GM19043 (cell line): ENCODE data around the gene CDH11.

Experiments
- ATAC-seq: cut with Tn5 transposase; IDR thresholded peaks from one replicate; pipeline ENCODE4 v1.9.1; 2021; ENCODE audit warnings: low read depth; ENCODE audit not compliant: unreplicated experiment

The CDH11 gene

DNA sequence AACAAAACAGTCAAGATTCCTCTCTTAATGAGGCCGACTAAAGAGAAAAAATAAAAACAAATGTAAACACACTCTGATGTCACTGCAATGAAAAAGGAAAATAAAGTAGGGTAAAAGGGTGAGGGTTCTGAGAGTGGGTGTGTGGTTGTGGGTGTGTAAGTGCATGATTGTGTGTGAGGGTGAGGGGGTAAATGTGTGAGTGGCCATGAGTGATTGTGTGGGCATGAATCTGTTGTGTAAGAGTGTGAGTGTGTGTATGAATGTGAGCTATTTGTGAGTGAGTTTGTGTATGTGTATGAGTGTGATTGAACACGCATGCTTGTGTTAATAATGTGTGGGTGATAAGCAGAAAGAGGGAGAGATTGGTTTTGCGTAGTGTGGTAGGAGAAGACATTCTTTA is 132.8 kb downstream of the CDH11 start:
- ATAC-seq, result no peak

DNA sequence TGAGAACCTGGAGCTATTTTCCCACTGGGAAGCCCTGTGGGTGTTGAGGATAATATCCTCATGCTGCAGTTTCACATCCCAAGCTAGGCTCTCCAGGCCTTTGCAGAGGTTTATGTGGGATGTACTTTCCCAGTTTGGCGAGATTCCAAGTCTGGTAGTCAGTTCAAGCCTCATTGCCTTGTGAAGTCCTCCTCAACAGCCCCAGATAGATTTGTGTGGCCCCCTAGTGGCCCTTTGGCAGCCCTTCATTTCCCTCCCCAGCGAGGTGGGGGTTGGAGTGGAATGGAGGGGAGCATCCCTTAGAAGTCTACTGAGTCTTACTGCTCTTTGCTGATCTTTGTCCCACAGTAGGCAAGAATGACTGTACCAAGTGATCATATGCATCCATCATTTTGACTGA is 137.9 kb downstream of the CDH11 start:
- ATAC-seq, result no peak

DNA sequence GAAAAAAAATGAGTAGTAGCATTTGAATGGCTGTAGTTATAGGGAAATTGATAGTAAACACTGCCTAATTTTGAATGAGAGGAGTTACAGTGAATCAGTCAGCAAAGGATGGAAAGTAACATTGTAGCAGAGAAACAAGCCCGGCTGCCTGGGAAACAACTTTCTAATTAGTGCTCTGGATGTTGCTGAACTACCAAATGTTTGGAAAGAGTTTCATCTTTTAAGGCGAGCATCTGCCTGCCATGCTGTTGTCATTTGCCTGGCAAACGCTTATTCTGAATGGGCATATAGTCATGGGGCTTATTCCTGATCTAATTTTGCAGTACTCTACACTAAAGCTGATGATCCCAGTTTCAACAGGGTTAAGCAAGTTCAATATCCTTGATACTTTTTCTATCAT is 138.6 kb downstream of the CDH11 start:
- ATAC-seq, result no peak

DNA sequence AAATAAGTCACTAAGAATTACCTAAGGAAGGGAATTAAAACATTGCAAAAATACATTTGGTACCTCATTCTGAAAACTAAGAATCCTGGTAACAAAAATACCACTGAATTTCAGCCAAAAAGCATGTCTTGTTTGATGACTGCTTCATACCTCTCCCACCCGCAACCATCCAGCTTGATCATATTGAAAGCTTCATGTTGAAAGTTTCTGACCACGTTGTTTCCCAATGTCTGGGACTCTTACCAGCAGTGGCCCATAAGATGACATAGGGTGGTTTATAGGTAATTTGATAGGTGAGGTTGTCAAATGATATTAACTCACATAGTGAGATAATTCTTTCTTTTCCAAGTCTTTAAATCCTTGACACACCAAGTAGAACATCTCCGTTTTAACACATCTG is 139.3 kb downstream of the CDH11 start:
- no peak for ATAC-seq

DNA sequence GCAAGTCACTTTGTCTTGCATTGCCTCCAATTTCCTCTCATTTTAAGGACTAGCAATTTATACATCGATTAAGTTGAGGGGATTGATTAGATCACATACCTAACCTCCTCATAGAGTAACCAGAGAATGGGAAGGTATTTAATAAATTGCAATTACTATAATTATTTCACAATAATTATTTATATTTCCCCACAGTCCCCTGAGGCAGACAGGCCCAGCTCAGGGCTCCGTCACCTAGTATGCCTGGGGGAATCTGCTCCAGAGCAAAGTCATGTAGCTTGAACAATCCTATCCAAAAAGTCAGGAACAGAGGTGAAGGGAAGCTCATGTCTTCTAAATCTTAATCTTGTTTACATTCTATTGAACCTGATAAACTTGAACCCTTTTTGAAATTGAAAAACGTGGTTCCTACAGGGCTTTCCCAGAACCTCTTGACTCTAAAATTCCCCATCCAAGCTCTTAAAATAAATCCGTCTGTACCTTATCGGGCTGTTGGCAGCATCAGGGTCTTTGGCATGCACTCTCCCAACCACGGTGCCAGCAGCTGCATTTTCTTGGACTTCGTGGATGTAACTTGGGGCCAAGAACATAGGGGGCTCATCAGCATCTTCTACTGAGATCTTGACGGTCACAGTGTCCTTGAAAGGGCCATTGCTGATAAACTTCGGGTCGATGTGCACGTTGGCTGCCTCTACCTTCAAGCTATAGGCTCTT is 140.1 kb downstream of the CDH11 start:
- ATAC-seq, result no peak

DNA sequence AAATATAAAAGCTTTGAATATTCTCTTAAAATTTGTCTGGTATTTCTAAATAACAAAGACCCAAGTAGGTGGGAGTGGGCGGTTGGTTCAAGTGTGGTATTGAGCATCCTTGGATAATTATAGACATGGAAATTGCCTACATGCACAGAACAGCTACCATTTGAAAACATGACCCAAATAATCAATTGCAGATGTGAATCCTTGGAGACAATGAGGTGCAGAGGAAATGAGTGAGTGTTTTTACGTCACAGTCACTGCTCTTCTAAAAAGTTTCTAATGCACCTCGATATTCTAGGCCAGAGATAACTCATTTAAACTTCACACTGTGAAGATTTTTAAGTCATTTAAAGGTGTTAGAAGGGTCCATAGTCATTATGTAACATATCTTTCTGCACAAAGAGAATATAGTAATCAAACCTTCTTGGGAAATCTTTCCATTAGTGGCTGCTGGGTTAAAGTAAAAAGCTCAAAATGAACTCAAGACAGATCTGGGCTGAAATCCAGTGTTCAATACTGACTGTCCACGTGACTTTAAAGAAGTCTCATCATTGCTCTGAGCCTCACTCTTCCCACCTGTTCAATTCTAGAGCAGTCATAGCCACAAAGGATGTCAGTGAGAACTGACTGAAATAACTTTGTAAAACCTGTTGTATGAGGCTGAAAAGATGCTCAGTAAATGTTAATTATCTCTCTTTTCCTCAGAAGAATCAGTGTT is 144.5 kb downstream of the CDH11 start:
- ATAC-seq, result no peak

DNA sequence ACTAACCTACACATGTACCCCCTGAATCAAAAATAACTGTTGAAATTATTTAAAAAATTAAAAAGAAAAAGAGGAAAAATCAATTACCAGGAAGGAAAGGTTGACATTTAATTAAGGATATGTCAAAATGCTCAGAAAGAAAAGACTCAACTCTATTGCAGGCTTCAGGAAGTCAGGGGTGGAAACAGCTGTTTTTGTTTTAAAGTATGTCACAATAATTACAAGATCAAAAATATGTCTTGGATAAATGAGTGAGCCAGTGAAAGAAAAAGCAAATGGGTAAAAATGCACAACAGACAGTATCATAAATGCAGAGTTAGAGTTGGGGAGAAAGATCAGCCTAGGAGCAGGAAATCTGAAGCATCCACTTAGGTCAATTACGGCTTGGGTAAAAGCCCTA is 146.0 kb downstream of the CDH11 start:
- no peak for ATAC-seq

DNA sequence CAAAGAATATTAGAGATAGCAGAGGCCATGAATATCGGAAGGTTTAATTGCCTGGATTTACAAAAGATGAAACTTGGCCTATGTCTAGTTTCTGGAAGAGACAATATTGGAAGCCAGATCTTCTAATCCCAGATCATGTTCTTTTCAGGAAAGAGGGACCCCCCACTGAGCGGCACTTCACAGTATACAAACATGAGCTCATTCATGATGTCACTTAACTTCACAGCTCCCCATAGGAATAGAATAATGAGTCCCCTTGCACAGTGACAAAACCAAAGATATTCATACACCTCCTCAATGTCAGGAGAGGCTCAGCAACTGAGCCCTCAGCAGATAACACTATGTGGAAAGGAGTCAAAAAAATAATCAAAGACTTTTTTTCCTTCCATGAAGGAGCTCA is 147.5 kb downstream of the CDH11 start:
- ATAC-seq, result no peak

GRCh38 chr16:64973171-64973570 is 148.7 kb downstream of the CDH11 start:
- ATAC-seq, result no peak

GRCh38 chr16:64971171-64971570 is 150.7 kb downstream of the CDH11 start:
- ATAC-seq, result no peak

- ATAC-seq, result no peak
Measured at GRCh38 chr16:64969221-64969620, 152.6 kb downstream of the CDH11 start.

DNA sequence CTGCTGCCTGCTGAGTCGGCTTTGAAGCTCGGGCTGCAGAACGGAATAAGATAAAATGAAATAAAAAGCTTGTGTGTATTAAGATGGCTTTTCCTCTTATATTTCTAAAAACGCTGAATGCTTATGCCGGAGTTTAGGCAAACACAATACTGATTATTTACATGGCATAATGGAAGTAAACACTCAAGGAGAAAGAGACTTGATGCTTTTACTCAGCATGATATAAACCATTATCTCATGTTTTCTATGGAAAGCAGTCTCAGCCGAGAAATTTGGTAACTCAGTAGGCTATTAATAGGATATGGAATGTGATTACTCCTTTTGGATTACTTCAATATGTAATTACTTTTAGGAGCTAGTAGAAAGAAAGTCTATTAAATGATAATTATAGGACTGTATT is 153.3 kb downstream of the CDH11 start:
- ATAC-seq, result no peak

DNA sequence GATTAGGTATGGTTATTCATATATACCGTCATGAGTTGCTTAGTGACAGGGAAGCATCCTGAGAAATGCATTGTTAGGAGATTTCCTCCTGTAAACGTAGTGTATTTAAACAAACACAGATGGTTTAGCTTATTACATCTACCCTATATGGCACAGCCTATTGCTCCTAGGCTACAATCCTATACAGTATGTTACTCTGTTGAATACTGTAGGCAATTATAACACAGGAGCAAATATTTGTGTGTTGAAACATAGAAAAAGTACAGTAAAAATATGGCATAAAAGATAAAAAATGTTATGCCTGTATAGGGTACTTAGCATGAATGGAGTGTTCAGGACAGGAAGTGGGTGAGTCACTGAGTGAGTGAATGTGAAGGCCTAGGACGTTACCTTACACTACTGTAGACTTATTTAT is 157.7 kb downstream of the CDH11 start:
- no peak for ATAC-seq

DNA sequence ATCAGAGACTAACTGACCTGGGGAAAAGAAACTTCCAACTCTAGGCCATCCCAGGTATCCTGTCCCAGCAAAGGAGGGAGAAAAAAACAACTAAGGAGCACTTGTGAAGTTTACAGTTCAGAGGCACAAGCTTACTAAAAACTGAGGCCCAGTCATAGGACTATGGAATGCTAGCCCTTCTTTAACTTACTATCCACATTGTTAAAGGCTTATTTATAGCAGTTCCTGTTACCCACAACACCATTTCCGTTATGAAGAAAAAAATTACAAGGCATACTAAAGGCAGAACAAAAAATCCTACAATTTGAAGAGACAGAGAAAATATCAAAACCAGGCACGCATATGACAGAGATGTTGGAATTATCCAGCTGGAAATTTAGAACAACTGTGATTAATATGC is 159.1 kb downstream of the CDH11 start:
- no peak for ATAC-seq

DNA sequence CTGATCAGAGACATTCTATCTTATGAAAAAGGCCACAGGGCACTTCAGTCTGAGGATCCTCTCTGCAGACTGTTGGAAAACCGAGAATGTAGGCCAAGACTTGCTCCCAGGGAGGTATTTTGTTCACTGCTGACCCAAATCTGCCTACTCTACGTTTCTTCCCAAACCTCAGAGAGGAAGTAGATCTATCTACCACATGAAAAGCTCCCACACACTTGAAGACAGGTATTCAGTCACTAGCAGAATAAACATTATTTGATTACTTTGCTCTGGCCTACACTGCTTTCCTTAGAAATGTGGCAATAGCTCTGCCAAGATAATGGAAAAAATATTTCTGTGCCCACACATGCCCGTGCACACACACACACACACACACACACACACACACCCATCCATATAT is 164.6 kb downstream of the CDH11 start:
- ATAC-seq, result no peak

DNA sequence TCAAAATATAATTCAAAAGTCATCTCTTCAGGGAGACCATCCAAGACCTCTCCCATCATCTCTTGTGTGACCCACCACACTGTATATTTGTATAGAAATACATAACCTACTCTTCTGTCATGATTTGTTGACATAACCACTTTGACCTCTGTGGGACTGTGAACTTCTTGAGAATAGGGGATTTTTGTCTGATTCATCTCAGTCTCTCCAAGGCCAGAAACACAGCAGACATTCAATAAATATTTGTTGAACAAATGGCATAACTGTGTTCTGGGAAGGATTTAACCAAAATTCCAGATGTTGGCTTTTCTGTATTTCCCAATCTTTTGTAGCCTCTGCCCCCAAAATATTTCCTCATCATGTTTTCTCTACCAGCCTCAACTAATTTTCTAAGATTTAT is 169.7 kb downstream of the CDH11 start:
- ATAC-seq, result no peak

GRCh38 chr16:64951193-64951592 is 170.7 kb downstream of the CDH11 start:
- ATAC-seq, result no peak

GRCh38 chr16:64950731-64951130 is 171.1 kb downstream of the CDH11 start:
- ATAC-seq, result no peak

GRCh38 chr16:64950262-64950661 is 171.6 kb downstream of the CDH11 start:
- no peak for ATAC-seq

GRCh38 chr16:64948056-64948455 is 173.8 kb downstream of the CDH11 start:
- no peak for ATAC-seq

DNA sequence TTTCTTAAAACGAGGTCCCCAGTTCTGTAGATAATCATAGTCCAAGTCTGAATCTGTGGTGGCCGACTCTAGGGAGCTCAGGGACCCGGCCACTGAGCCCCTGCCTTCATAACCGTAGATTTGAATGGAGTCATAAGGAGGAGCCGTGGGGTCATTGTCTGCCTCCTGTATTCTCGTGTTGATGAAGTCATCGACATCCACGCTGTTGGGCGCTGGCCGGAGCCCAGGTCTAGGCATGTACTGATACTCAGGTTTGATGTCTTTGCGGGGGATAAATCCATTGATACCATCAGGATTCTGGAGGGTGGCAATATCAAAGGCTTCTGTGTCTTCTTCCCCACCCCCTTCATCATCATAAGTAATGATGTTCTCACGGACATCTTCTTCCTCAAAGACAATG is 174.2 kb downstream of the CDH11 start:
- no peak for ATAC-seq

GRCh38 chr16:64933885-64934284 is 188.0 kb downstream of the CDH11 start:
- ATAC-seq, result no peak
